Choroid plexus epithelial cell (primary cell): Measurements from ENCODE around the gene C11orf98.
"Not testable (repeated sequence)": the region's sequence is repeated elsewhere in the genome, so short reads cannot be mapped to it uniquely, and the experiment has no call there.

Experiments used
- DNase-seq: peaks from one replicate; pipeline ENCODE4 v3.0.0-alpha.2; 2010; ENCODE audit warnings: low read depth
- H3K4me3 ChIP-seq: 2 replicates; pipeline ENCODE4 v1.5.1; 2011; ENCODE audit warnings: low read depth, mild to moderate bottlenecking, control low read depth, low read length, moderate library complexity
- TF ChIP-seq, protein P1 (sequence below): conservative IDR thresholded peaks from 2 replicates; pipeline ENCODE4 v1.5.1; 2011; ENCODE audit warnings: low read depth, mild to moderate bottlenecking, control low read depth, inconsistent platforms, low read length, moderate library complexity

C11orf98 gene

DNA sequence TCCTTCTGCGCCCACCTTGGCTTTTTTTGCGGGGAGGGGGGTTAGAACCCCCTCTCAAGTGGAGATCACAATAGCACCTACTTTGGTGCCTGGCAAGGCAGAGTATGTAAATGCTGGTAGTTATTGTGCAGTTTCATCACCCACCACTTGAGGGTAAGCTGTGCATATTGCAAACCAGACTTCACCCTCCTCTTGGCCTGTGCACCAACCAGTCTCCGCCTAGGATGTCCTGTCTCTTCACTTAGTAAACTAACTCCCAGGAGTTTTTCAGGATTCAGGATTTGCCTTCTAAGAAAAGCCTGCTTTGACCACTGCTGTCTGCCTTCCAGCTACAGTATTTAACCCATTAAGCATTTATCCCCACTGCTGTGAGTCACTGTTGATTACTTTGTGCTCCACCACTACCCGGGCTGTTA, 15.8 kb upstream of the C11orf98 start:
- H3K4me3 ChIP-seq, result no peak overlapping the region
- peak; percentile 90 for DNase-seq
- TF ChIP-seq, protein P1, sequence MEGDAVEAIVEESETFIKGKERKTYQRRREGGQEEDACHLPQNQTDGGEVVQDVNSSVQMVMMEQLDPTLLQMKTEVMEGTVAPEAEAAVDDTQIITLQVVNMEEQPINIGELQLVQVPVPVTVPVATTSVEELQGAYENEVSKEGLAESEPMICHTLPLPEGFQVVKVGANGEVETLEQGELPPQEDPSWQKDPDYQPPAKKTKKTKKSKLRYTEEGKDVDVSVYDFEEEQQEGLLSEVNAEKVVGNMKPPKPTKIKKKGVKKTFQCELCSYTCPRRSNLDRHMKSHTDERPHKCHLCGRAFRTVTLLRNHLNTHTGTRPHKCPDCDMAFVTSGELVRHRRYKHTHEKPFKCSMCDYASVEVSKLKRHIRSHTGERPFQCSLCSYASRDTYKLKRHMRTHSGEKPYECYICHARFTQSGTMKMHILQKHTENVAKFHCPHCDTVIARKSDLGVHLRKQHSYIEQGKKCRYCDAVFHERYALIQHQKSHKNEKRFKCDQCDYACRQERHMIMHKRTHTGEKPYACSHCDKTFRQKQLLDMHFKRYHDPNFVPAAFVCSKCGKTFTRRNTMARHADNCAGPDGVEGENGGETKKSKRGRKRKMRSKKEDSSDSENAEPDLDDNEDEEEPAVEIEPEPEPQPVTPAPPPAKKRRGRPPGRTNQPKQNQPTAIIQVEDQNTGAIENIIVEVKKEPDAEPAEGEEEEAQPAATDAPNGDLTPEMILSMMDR, result peak; percentile 70

DNA sequence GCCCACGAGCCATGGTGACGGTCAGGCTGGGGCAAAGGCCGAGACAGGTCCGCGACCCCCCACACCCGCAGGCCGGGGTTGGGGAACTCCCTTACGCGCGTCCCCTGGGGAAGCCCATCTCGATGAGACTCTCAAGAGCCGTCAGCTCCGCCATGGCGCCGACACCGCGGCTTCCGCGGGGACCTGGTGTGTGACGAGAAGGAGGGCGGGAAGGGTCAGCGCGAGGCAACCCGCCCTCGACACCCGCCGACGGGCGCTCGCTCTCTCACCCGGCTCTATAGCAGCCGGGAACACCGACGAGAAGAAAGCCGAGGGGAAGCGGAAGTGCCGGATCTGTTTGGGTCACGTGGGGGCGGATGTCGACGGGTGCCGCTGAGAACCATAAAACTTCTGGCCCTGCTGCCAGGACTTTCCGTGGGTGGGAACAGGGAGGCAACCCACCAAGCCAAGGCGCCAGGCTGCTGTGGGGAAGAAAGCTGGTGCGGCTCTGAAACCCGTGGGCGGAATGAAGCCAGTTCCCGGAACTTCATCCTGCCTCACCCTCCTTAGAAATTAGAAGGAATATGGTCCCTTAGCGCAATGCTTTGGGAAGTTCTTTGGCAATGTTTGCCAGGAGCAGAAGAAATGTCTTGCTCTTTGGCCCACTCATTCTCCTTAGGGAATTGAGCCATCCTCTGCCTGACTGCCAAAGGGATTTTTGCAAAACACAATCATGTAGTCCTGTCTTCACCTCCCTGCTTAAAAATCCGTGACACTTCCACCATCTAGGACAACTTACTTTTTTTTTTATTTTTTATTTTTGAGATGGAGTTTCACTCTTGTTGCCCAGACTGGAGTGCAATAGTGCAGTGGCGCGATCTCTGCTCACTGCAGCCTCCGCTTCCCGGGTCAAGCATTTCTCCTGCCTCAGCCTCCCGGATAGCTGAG, 14.0 kb upstream of the C11orf98 start, which contains the start of gene UBXN1:
Gene UBXN1, minus strand, starts transcription at position 304 of the 927 bp plus-strand sequence. Its CDS starts 150 bp downstream, at position 154.
- peak; percentile 91 for DNase-seq
- peak within 1 kb of the TSS; percentile 96 for H3K4me3 ChIP-seq
- TF ChIP-seq, protein P1, result no peak

DNA sequence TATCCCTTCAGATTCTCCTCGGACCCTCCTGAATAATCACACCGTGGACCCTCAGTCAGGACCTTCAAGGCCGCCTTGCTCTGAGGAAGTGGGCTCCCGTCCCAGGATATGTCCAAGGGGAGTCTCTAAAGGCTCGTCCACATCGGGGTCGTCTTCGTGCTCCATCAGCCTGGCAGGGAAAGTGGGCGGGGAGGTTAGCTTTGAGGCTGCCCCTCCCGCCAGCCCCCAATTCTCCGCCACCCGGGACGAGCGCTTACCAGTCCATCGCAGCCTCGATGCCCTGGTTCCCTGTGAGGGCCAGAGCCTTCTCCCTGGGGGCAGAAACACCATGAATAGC, 13.4 kb upstream of the C11orf98 start:
- H3K4me3 ChIP-seq, result peak overlapping the region; percentile 96
- TF ChIP-seq, protein P1, result no peak
- no peak for DNase-seq

DNA sequence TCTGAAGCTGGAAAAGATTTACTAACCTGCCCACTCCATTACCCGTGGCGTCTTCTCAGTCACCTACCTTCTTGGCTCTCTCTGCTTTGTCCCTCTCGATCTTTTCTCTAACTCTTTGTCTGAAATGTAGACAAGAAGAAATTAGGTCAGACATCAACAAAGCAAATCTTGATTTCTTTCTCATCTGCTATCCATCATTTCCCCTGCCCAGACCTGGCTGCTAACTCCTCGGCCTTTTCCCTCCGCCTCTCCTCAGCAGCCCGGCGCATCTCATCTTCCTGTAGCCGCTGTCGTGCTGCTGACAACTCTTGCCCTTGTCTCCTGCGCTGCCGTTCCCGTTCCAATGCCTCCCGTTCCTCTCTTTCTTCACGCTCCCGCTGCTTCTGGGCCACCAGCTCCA, 12.7 kb upstream of the C11orf98 start:
- DNase-seq, result no peak
- peak overlapping the region; percentile 96 for H3K4me3 ChIP-seq
- TF ChIP-seq, protein P1, result no peak

DNA sequence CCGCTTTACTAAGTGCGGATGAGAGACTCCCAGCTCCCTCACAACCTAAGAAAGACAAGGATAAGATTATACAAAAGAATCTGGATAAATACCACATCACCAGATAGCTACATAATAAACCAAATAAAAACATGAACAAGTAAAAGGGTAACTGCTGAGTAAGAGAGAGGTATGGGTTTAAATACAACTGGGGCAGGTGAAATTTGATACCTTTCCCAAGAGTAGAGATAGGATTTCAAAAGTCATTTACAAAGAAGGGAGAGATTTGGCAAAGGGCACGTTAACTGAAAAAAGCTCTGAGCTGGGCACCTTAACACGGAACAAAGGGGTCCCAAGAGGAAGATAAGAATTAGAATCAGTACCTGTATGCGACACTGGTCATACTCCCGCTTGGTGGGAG, 12.1 kb upstream of the C11orf98 start:
- DNase-seq, result no peak
- peak overlapping the region; percentile 5 for H3K4me3 ChIP-seq
- TF ChIP-seq, protein P1, result no peak

DNA sequence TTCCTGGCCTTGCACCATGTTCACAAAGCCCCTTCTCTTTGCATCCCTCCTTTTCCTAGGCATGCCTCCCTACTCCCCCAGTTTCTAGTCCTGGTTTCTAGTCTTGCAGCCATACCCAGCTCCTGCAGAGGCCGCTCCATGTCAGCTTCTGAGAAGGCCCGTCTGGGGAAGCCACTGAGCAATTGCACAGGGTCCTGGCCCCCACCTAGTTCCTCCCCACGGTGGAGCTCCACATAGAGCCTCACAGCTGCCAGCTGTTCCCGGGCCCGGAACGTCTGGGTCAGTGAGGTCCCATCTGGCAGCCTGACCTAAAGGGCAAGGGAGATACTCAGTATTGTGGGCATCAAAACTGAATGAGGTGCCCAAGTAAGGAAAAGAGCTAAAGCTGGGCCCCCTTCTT, 11.7 kb upstream of the C11orf98 start:
- TF ChIP-seq, protein P1, result peak; percentile 25
- no peak for DNase-seq
- H3K4me3 ChIP-seq, result no peak overlapping the region

DNA sequence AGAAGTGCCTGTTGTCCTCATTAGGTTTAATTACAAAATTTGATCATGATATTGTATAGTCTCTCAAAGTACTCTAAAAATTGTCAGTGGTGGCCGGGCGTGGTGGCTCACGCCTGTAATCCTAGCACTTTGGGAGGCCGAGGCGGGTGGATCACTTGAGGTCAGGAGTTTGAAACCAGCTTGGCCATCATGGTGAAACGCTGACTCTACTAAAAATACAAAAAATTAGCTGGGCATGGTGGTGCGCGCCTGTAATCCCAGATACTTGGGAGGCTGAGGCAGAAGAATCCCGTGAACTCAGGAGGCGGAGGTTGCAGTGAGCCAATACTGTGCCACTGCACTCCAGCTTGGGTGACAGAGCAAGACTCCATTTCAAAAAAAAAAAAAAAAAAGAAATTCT, 10.4 kb upstream of the C11orf98 start:
- DNase-seq, H3K4me3 ChIP-seq: not testable (repeated sequence)
